ENCODE data around the gene ZNF674.
"Not testable (repeated sequence)": the region's sequence is repeated elsewhere in the genome, so short reads cannot be mapped to it uniquely, and the experiment has no call there.

The ZNF674 gene

GRCh38 chrX:46461660-46462191 lies 83.5 kb downstream of the ZNF674 start:
- no peak for DNase-seq

- not testable (repeated sequence) for DNase-seq
Measured at GRCh38 chrX:46460801-46461659, 84.2 kb downstream of the ZNF674 start.

- no peak for DNase-seq
Measured at GRCh38 chrX:46459603-46460002, 85.6 kb downstream of the ZNF674 start.

GRCh38 chrX:46456125-46456922 lies 88.9 kb downstream of the ZNF674 start:
- no peak for DNase-seq

All from C1 segment of cervical spinal cord (tissue), 14 donors.